HG02884 (cell line): ENCODE measurements around the gene AMN1.
A peak's percentile ranks its signal among the peaks of the same experiment; 100 is the strongest.
"Not testable (repeated sequence)": the region's sequence is repeated elsewhere in the genome, so short reads cannot be mapped to it uniquely, and the experiment has no call there.

ENCODE experiments used
- ATAC-seq: cut with Tn5 transposase; IDR thresholded peaks from one replicate; pipeline ENCODE4 v1.9.1; 2021; ENCODE audit warnings: mild to moderate bottlenecking, moderate library complexity; ENCODE audit not compliant: unreplicated experiment

The AMN1 gene

DNA sequence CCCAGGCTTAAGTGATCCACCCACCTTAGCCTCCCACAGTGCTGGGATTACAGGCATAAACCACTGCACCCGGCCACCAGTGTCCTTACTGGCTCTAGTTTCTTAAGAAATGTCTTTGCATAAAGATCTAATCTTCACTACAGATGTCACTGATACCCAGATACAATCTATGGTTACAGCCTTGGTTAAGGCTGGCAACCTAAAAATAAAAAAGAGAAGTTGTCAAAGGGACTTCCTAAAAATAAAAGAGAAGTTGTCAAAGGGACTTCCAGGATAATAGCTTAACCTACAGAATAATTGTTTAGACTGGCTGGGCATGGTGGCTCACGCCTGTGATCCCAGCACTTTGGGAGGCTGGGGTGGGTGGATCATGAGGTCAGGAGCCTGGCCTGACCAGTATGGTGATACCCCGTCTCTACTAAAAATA is 41.7 kb downstream of the AMN1 start:
- ATAC-seq = peak; percentile 73

DNA sequence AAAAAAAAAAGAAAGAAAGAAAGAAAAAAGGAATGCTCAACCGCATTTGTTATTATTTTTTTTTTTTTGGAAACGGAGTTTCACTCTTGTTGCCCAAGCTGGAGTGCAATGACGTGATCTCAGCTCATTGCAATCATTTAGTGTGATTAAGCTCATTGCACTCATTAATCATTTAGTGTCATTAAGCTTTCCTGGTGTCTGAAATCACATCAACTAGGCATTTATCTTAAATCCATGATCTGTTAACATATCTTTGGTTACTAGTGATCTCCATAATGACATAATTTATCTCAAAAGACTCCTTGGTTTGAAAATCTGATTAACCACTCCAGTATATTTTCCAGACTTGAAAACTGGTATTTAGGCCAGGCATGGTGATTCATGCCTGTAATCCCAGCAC is 43.0 kb downstream of the AMN1 start:
- ATAC-seq = no peak

- peak; percentile 72 for ATAC-seq
Measured at GRCh38 chr12:31682136-31682962, 46.5 kb downstream of the AMN1 start.

DNA sequence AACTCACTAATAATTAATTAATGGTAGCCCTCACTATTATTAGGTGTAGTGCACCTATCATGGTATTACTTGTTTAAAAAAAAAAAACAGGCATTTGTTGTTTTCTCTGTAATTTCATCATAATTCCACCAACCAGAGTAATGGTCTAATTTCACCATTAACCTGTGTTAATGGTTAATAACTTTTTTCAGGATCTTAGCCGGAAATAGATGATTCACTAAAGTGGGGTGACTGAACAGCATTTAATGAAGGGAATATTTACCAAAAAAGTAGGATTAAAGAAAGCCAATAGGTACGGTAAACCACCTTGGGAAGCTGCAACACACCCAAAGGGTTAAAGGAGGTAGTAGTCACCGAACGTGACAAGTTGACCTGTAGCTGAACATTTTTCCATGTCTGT is 56.3 kb downstream of the AMN1 start:
- ATAC-seq = no peak

DNA sequence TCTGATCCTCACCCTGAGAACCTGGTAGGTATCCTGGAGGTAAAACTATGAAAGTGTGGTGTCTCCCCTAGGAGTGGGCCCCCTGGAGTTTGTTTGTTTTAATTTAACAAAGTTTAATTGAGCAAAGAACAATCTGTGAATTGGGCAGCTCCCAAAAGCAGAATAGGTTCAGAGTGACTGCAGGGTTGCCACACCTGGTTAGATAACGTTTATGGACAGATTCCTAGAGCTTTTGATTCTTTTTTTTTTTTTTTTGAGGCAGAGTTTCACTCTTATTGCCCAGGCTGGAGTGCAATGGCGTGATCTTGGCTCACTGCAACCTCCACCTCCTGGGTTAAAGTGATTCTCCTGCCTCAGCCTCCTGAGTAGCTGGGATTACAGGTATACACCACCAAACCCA is 59.2 kb downstream of the AMN1 start:
- ATAC-seq = not testable (repeated sequence)

GRCh38 chr12:31669020-31669419 is 59.8 kb downstream of the AMN1 start:
- no peak for ATAC-seq

DNA sequence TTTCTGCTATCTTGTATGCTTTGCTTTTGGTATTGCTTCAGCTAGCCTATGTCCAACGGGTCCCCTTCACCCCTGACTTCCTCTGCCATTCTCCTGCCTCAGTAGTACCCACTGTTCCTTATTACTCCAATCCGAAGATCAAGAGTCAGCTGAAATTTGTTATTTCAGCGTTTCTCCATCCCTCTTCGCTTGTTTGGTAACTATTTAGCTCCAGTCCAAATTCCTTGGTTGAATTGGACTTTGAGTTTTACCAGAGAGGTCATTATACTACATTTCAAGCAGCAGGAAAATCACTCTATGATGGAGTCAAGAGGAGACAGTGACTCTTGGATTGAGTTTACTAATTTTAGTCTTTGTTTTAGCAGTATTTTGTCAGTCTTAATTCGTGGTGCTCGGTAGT is 64.8 kb downstream of the AMN1 start:
- no peak for ATAC-seq

GRCh38 chr12:31663576-31663975 is 65.2 kb downstream of the AMN1 start:
- no peak for ATAC-seq

DNA sequence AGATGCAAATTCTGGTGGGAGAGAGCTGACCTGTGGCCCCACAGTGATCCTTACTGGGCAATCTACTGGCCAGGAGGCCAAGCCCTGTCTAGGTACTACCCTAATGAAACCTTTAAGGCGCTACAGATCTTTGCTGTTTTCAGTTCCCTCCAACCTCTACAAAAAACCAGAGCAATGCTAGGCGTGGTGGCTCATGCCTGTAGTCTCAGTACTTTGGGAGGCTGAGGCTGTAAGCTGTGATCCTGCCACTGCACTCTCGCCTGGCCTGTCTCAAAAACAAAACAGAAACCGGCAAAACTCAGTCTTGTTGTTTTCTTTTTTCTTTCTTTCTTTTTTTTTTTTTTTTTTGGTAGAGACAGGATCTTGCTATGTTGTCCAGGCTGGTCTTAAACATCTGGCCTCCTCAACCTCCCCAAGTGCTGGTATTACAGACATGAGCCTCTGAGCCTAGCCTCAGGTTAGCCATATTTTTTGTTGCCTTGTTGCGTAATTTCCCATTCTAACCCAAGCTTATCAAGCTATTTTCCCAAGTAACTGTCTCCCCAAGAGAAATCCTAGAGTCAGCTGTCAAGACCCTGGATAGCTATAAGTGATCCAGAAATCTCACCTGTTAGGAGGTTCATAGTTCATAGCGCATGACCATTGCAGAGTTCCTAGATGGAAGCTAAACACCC is 66.5 kb downstream of the AMN1 start:
- no peak for ATAC-seq

DNA sequence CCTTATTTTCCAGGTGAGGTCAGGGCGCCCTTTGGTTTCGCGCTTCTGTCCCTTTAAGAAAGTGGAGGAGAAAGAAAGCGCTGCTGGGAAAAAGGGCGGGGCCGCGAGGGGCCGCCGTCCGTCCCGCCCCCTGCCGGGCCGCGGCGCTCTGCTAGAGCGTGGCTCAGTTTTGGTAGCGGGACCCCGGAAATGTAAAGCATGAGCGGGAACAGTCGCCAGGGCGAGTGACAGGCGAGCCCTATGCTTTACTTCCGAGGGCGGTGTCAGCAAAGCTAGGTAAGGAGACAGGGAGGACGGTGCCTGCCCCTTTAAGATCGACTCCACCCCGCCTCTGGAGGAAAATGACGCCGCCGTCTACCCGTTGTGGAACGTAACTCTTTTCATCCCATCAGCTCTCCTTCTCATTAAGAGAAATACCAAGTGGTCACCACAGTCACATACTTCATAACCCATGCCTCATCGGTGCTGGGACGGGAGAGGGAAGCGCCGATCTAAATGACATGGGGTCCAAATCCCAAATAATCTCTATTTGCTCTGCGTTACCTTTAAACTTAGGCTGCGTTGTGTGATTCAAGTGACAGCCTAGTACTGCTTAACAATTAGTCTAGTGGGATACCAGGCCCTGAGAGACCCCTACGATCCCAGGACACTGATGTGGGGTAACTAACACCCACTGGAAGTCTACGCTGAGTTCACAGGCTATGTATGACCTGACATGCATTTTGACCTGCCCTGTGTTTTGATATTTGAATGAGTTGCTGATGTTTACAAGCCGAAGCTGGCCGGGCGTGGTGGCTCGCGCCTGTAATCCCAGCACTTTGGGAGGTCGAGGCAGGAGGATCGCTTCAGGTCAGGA is 69.5 kb downstream of the AMN1 start, which contains the start of gene ETFBKMT:
TSS of gene ETFBKMT (plus strand) at position 602 of the 856 bp plus-strand sequence. CDS start 2,266 bp downstream, outside the sequence.
- ATAC-seq = peak; percentile 99

DNA sequence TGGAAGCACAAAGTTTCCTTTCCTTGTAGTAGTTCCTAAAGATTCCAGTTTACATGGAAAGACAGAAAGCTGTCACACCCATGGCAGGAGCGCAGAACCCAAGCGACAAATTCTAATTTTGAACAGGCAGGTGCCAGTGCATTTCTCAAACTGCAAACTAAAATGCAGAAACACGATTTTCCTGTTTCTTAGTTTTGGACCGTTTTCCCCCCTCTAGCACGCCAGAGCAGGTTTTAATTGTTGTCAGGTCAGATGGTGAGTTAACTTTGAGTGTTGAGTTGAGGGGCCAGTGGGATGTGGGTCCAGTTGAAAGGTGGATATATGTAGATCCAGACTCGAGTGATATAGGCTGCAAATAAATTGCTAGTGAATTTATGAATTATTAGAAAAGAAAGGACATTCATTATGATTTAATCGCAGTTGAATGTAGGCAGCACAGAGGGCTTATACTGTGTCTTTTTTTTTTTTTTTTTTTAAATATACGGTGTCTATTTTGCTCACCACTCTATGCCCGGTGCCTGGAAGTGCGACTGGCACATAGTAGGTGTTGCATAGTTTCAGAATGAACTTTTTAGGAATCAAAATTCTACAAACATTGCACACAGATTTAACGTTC is 70.2 kb downstream of the AMN1 start:
- no peak for ATAC-seq

GRCh38 chr12:31655792-31656191 is 73.0 kb downstream of the AMN1 start:
- ATAC-seq = no peak

DNA sequence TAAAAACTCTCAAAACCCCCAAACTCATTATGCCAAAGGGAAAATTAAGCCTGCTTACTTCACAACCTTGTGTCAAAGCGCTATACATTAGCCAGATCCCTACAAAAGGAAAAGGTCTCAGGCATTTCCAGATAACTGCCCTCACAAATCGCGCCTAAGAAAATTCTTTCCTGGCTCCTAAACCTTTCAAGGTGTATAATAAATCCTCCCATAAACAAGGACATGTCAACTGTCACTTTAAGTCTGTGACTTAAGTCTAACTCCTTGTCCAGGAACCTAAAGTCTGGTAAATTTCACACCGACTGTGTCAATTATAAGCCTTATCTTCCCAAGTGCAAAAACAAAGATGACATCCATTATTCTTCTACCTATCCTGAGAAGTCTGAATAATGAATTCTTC is 73.6 kb downstream of the AMN1 start:
- no peak for ATAC-seq

- no peak for ATAC-seq
Measured at GRCh38 chr12:31651893-31652521, 76.8 kb downstream of the AMN1 start.

GRCh38 chr12:31650918-31651317 is 77.9 kb downstream of the AMN1 start:
- no peak for ATAC-seq

DNA sequence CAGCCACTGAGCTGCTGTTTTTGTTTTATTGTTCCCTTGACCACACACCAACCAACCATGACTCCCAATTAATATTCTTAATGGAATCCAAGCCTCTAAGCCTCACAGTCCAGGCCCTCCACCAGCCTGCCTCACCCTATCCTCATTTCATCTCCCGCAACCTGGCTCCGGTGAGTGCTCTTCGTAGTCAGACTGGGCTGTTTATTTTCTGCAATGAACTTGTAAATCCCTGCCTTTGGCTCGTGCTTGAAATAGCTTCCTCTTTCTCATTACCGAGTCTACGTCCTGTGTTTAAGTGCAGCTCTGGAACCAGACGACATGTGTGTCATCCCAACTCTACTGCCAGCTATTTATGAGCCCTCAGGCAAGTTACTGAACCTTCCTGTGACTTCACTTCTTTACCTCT is 81.7 kb downstream of the AMN1 start:
- ATAC-seq = no peak

DNA sequence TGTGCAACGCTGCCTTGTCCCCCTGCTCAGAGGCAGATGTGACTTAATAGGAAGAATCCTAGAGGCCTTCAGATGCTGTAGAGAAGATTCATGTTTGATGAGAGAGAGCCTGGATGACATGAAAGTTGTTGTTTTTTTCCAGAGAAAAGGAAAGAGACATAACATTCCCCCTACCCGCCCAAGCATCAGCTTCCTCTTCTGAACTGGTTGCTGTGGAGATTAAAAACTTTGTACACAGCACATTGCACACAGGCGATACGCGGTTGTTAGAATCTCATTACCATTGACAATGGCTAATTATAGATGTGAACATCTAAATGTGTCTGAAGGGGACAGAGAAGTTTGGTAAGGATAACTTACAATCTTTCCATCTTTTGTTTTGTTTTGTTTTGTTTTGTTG is 82.9 kb downstream of the AMN1 start:
- no peak for ATAC-seq

DNA sequence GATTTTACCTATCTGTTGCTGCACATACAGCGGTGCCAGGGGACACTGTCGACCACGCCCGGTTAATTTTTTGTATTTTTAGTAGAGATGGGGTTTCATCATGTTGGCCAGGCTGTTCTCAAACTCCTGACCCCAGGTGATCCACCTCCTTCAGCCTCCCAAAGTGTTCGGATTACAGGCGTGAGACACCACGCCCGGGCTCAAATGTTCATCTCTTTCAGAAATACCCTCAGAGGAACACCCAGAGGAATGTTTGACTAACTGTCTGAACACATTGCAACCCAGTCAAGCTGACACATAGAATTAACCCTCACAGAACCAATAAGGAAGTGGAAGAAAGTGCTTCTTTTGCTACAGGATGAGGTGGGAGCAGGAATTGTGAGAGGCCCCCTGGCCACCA is 84.3 kb downstream of the AMN1 start:
- no peak for ATAC-seq

DNA sequence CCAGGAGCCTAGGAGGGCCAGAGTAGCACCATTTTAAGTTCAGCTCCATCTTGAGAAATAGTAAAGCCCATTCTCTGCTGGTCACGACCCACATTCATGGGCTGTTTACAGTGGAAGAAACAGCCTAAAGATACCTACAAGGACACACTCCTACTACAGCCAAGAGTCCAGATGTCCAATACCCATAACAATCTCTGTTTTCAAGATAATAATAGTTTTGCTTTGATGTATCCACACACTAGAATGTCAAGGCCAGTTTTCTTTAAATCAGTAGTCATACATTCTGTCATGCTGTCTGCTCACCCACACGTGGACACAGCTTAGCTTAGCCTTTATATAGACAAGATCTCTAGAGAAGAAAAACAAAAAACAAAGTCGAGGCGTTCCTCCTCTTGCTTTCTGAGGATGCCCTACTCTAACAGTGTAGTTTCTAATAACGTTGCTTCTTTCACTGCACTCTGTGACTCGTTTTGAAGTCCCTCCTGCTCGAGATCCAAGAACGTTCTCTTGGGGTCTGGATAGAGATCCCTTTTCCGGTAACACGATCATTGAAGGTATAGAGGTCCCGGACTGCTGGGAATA is 87.2 kb downstream of the AMN1 start:
- ATAC-seq = no peak

DNA sequence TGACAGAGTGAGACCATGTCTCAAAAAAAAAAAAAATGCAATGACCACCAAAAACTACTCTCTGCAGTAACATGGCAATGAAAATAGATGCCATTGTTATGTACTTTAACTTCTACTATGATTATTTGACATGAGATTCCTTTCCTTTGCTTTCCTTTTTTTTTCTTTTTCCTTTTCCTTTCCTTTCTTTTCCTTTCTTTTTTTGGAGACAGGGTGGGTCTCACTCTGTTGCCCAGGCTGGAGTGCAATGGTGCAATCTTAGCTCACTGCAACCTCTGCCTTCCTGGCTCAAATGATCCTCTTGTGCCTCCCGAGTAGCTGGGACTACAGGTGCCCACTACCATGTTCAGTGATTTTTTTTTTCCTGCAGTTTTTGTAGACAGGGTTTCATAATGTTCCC is 94.2 kb downstream of the AMN1 start:
- no peak for ATAC-seq
